HEK293 (cell line): Measurements from ENCODE around the gene MORC1.

ENCODE experiments used
- CTCF ChIA-PET: fragments of 350-600 bp; formaldehyde crosslinking; extraction: SDS; loops from one replicate; lab custom pipeline; 2021; ENCODE audit warnings: antibody characterized with exemption; lab: Yijun Ruan, JAX
- POLR2A ChIA-PET: fragments of 300-600 bp; formaldehyde crosslinking; extraction: SDS; loops from one replicate; lab custom pipeline; 2020; ENCODE audit warnings: antibody characterized with exemption, inconsistent platforms; lab: Yijun Ruan, JAX
- H3K27ac ChIP-seq: fragments of 200-500 bp; sonication (Bioruptor generic); 2 replicates; pipeline ENCODE4 v1.5.1; 2014; ENCODE audit warnings: low read depth, low read length, control low read depth, inconsistent platforms; ENCODE audit errors: extremely low read depth
- H3K36me3 ChIP-seq, 2 experiments: fragments of 200-500 bp in 1 of 2; sonication (Bioruptor generic) in 1 of 2; 1 replicate in 1 of 2; 2 replicates in 1 of 2; pipeline ENCODE4 v1.5.1; 2014 to 2017; ENCODE audit warnings: inconsistent platforms in 2 of 2, low read length in 2 of 2; ENCODE audit not compliant: control insufficient read depth in 2 of 2, insufficient read depth in 1 of 2
- H3K4me1 ChIP-seq: fragments of 200-500 bp; sonication (Bioruptor generic); 2 replicates; pipeline ENCODE4 v1.5.1; 2014; ENCODE audit warnings: mild to moderate bottlenecking, low read length, inconsistent platforms; ENCODE audit not compliant: control insufficient read depth, insufficient read depth
- H3K4me3 ChIP-seq: 2 replicates; pipeline ENCODE4 v1.5.1; 2011; ENCODE audit warnings: low read depth, mild to moderate bottlenecking, control low read depth, low read length, moderate library complexity
- H3K9me3 ChIP-seq: fragments of 200-500 bp; sonication (Bioruptor generic); 2 replicates; pipeline ENCODE4 v1.5.1; 2014; ENCODE audit warnings: low read depth, low read length, inconsistent platforms; ENCODE audit not compliant: control insufficient read depth, insufficient read depth
- MEIS1 ChIP-seq: sonication (generic); formaldehyde crosslinking; IDR thresholded peaks from 2 replicates; pipeline ENCODE4 v1.8.1; 2022; ENCODE audit warnings: missing genetic modification reagents, mild to moderate bottlenecking, borderline replicate concordance
- ZBTB20 ChIP-seq: fragments of 450-650 bp; formaldehyde crosslinking; IDR thresholded peaks from 2 replicates; pipeline ENCODE4 v1.5.1; 2016; ENCODE audit warnings: missing biosample characterization, missing genetic modification characterization
- ZNF157 ChIP-seq: fragments of 450-650 bp; formaldehyde crosslinking; IDR thresholded peaks from 2 replicates; pipeline ENCODE4 v1.5.1; 2016; ENCODE audit warnings: missing biosample characterization, missing genetic modification characterization
- ZNF169 ChIP-seq: fragments of 450-650 bp; formaldehyde crosslinking; IDR thresholded peaks from 2 replicates; pipeline ENCODE4 v1.5.1; 2016; ENCODE audit warnings: missing biosample characterization, missing genetic modification characterization
- ZNF175 ChIP-seq: fragments of 450-650 bp; formaldehyde crosslinking; IDR thresholded peaks from 2 replicates; pipeline ENCODE4 v1.5.1; 2016; ENCODE audit warnings: missing biosample characterization, missing genetic modification characterization
- ZNF214 ChIP-seq: fragments of 450-650 bp; formaldehyde crosslinking; IDR thresholded peaks from 2 replicates; pipeline ENCODE4 v1.5.1; 2017; ENCODE audit warnings: missing biosample characterization, mild to moderate bottlenecking, missing genetic modification characterization, borderline replicate concordance
- ZNF23 ChIP-seq: fragments of 450-650 bp; formaldehyde crosslinking; IDR thresholded peaks from 2 replicates; pipeline ENCODE4 v1.5.1; 2016; ENCODE audit warnings: missing biosample characterization, missing genetic modification characterization, borderline replicate concordance
- ZNF544 ChIP-seq: fragments of 450-650 bp; formaldehyde crosslinking; IDR thresholded peaks from 2 replicates; pipeline ENCODE4 v1.5.0; 2017; ENCODE audit warnings: missing biosample characterization, missing genetic modification characterization
- ZNF658 ChIP-seq: fragments of 450-650 bp; formaldehyde crosslinking; IDR thresholded peaks from 2 replicates; pipeline ENCODE4; 2016; ENCODE audit warnings: missing biosample characterization, missing genetic modification characterization
- ZNF660 ChIP-seq: fragments of 450-650 bp; IDR thresholded peaks from 2 replicates; pipeline ENCODE4 v1.5.1; 2018; ENCODE audit warnings: missing biosample characterization, mild to moderate bottlenecking, missing genetic modification characterization
- ZNF776 ChIP-seq: fragments of 450-650 bp; formaldehyde crosslinking; IDR thresholded peaks from 2 replicates; pipeline ENCODE4 v1.5.0; 2017; ENCODE audit warnings: missing biosample characterization, missing genetic modification characterization, borderline replicate concordance
- ZNF777 ChIP-seq: fragments of 450-650 bp; formaldehyde crosslinking; IDR thresholded peaks from 2 replicates; pipeline ENCODE4 v1.5.1; 2017; ENCODE audit warnings: missing biosample characterization, missing genetic modification characterization, borderline replicate concordance
- ZSCAN30 ChIP-seq: fragments of 450-650 bp; IDR thresholded peaks from 2 replicates; pipeline ENCODE4 v1.5.1; 2018; ENCODE audit warnings: missing biosample characterization, mild to moderate bottlenecking, missing genetic modification characterization, moderate library complexity
- TF ChIP-seq, protein P1 (sequence below): fragments of 450-650 bp; formaldehyde crosslinking; IDR thresholded peaks from 2 replicates; pipeline ENCODE4 v1.5.1; 2016; ENCODE audit warnings: missing biosample characterization, missing genetic modification characterization
- TF ChIP-seq, protein P2 (sequence below): fragments of 450-650 bp; formaldehyde crosslinking; IDR thresholded peaks from 2 replicates; pipeline ENCODE4 v1.5.1; 2016; ENCODE audit warnings: missing biosample characterization, missing genetic modification characterization
- TF ChIP-seq, protein P3 (sequence below): fragments of 450-650 bp; formaldehyde crosslinking; IDR thresholded peaks from 2 replicates; pipeline ENCODE4 v1.5.1; 2016; ENCODE audit warnings: missing biosample characterization, missing genetic modification characterization
- TF ChIP-seq, protein P4 (sequence below): fragments of 450-650 bp; formaldehyde crosslinking; IDR thresholded peaks from 2 replicates; pipeline ENCODE4 v1.5.1; 2016; ENCODE audit warnings: missing biosample characterization, missing genetic modification characterization
- TF ChIP-seq, protein P5 (sequence below): fragments of 450-650 bp; IDR thresholded peaks from 2 replicates; pipeline ENCODE4 v1.5.1; 2018; ENCODE audit warnings: missing biosample characterization, mild to moderate bottlenecking, missing genetic modification characterization

MORC1 gene

DNA sequence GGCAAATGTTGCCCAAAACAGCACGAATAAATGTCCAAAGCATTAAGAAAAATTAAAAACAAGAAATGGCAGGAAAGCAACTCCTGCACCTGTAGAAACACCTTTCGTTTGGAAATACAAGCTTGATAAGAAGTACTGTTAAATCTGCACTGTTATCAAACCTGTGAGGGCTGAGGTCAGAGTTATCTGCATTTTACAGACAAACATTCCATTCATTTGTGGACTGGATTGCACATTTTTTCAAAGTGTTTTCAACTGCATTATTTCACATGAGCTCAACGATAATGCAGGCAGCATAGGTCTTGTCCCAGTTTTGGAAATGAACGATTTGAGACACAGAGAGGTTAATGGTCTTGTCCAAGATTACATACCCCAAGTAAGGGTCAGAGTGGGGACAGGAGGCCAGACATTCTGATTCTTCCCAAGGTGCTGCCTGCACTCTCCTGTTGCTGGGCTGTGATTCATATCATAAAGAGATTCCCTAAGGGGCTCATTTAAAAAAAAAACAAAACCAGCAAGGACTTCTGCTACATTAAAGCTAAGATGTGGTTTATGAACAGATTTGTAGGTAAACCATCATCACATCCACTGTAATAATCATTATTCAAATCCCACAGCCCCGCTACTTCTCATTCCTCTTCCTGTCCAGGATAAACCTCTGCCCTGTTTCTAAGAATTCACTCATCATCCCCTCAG lies 177.2 kb downstream of the MORC1 start:
- CTCF ChIA-PET, result interaction anchor here (0.7 to 1.2 kb wide), 3 partner anchors 10 to 123 kb away, joined by 3 to 4 read pairs (median 3); no protein-coding TSS in a partner anchor
- H3K4me3 ChIP-seq, result no peak overlapping the region
- H3K9me3 ChIP-seq, result no peaks in the 10 kb centered on the region
- H3K36me3 ChIP-seq, result no peaks in the 10 kb centered on the region
- no peaks in the 10 kb centered on the region for H3K4me1 ChIP-seq
- H3K27ac ChIP-seq, result no peak overlapping the region
- POLR2A ChIA-PET, result no interaction called here
- TF ChIP-seq ZNF23 (tag by site-specific recombination) (no peak), ZNF544 (no peak), ZSCAN30 (tag by site-specific recombination) (no peak)
- TF ChIP-seq, all 188 proteins: peak for 0

DNA sequence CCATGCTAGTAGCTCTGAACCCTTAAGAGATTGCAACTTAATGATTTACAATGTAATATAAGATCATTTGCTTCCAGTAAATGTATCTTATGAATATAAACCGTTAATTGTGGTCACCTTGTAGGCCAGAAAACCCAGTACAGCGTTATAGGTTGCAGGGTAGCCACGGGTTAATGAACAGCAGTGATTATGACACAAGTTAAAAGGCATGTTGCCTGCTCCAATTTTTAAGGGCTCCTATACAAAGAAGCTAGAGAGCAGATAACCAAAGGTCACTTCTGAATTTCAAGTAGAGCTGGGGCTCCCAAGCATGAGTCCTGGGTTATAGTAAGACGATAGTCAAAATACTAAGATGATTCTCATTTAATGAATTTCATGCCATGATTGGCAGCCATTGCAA lies 177.8 kb downstream of the MORC1 start:
- no peaks in the 10 kb centered on the region for H3K36me3 ChIP-seq
- POLR2A ChIA-PET, result no interaction called here
- no peaks in the 10 kb centered on the region for H3K4me1 ChIP-seq
- H3K27ac ChIP-seq, result no peak overlapping the region
- H3K9me3 ChIP-seq, result no peaks in the 10 kb centered on the region
- H3K4me3 ChIP-seq, result no peak overlapping the region
- no peak for TF ChIP-seq MEIS1 (CRISPR knock-in tag)
- TF ChIP-seq ZNF658 (tag by site-specific recombination), result no peak
- no peak for TF ChIP-seq ZNF777 (tag by site-specific recombination)
- TF ChIP-seq, all 188 proteins: peak for 0
- CTCF ChIA-PET, result interaction anchor here (0.6 to 1.2 kb wide), 4 partner anchors 10 to 981 kb away, joined by 3 to 4 read pairs (median 3); no protein-coding TSS in a partner anchor

DNA sequence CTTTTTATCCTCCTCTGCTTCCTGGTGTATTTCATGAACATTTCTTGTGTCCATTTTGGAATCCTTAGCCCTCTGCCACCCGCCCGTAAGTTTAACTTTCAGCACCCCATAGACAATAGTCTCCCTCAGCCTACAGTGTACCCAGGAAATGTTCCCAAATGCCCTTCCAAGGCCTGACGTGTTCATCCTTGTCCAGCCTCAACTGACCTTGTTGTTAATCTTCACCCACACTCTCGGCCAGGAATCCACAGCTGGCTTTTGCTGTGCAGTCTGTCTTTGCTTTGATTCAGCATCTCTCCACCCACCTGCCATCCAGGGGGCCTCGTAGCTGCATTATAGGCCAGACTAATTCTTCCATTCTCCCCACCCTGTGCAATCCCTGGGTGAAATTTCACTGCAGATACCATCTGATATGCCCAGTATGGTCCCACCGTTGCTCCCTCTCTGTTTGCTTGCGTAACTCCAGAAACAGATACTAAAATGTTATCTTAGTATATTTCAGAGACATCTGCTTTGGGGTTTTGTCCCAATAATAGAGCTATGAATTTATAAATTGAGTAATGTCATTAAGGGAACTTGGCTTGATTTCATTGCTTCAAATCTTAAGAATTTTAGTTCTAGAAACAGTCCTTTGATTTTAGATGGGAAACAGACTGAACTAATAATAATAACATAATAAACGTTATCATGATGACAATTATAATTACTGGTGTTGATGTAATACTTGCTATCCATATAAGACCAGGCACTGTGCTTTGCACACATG lies 180.8 kb downstream of the MORC1 start:
- ChIA-PET POLR2A (no interaction called here), CTCF (interaction anchor here (0.6 kb wide), 1 partner anchor 10 kb away, joined by 3 read pairs; no protein-coding TSS in a partner anchor)
- Histone ChIP-seq H3K27ac (no peak overlapping the region), H3K4me3 (no peak overlapping the region), H3K4me1 (no peaks in the 10 kb centered on the region), H3K9me3 (no peaks in the 10 kb centered on the region), H3K36me3 (no peaks in the 10 kb centered on the region)
- TF ChIP-seq, protein P1, sequence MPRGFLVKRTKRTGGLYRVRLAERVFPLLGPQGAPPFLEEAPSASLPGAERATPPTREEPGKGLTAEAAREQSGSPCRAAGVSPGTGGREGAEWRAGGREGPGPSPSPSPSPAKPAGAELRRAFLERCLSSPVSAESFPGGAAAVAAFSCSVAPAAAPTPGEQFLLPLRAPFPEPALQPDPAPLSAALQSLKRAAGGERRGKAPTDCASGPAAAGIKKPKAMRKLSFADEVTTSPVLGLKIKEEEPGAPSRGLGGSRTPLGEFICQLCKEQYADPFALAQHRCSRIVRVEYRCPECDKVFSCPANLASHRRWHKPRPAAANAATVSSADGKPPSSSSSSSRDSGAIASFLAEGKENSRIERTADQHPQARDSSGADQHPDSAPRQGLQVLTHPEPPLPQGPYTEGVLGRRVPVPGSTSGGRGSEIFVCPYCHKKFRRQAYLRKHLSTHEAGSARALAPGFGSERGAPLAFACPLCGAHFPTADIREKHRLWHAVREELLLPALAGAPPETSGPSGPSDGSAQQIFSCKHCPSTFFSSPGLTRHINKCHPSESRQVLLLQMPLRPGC (tag by site-specific recombination), result no peak
- TF ChIP-seq ZNF776 (no peak), ZBTB20 (tag by site-specific recombination) (no peak), ZNF157 (tag by site-specific recombination) (no peak), ZNF175 (no peak), ZNF214 (tag by site-specific recombination) (no peak), ZNF169 (no peak), ZNF660 (no peak)
- TF ChIP-seq, protein P2, sequence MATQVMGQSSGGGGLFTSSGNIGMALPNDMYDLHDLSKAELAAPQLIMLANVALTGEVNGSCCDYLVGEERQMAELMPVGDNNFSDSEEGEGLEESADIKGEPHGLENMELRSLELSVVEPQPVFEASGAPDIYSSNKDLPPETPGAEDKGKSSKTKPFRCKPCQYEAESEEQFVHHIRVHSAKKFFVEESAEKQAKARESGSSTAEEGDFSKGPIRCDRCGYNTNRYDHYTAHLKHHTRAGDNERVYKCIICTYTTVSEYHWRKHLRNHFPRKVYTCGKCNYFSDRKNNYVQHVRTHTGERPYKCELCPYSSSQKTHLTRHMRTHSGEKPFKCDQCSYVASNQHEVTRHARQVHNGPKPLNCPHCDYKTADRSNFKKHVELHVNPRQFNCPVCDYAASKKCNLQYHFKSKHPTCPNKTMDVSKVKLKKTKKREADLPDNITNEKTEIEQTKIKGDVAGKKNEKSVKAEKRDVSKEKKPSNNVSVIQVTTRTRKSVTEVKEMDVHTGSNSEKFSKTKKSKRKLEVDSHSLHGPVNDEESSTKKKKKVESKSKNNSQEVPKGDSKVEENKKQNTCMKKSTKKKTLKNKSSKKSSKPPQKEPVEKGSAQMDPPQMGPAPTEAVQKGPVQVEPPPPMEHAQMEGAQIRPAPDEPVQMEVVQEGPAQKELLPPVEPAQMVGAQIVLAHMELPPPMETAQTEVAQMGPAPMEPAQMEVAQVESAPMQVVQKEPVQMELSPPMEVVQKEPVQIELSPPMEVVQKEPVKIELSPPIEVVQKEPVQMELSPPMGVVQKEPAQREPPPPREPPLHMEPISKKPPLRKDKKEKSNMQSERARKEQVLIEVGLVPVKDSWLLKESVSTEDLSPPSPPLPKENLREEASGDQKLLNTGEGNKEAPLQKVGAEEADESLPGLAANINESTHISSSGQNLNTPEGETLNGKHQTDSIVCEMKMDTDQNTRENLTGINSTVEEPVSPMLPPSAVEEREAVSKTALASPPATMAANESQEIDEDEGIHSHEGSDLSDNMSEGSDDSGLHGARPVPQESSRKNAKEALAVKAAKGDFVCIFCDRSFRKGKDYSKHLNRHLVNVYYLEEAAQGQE, result no peak
- TF ChIP-seq, protein P3, sequence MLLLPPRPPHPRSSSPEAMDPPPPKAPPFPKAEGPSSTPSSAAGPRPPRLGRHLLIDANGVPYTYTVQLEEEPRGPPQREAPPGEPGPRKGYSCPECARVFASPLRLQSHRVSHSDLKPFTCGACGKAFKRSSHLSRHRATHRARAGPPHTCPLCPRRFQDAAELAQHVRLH (tag by site-specific recombination), result no peak
- TF ChIP-seq, protein P4, sequence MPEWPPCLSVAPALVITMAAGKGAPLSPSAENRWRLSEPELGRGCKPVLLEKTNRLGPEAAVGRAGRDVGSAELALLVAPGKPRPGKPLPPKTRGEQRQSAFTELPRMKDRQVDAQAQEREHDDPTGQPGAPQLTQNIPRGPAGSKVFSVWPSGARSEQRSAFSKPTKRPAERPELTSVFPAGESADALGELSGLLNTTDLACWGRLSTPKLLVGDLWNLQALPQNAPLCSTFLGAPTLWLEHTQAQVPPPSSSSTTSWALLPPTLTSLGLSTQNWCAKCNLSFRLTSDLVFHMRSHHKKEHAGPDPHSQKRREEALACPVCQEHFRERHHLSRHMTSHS, result no peak
- TF ChIP-seq, protein P5, sequence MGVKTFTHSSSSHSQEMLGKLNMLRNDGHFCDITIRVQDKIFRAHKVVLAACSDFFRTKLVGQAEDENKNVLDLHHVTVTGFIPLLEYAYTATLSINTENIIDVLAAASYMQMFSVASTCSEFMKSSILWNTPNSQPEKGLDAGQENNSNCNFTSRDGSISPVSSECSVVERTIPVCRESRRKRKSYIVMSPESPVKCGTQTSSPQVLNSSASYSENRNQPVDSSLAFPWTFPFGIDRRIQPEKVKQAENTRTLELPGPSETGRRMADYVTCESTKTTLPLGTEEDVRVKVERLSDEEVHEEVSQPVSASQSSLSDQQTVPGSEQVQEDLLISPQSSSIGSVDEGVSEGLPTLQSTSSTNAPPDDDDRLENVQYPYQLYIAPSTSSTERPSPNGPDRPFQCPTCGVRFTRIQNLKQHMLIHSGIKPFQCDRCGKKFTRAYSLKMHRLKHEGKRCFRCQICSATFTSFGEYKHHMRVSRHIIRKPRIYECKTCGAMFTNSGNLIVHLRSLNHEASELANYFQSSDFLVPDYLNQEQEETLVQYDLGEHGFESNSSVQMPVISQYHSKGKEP, result no peak
